ENCODE data around the gene FAM217A.

- TF ChIP-seq CTCF (IDR thresholded peaks at IDR 0.05) = no peak
- no peak for TF ChIP-seq POLR2A (IDR thresholded peaks at IDR 0.05)
Observed at GRCh38 chr6:4031442-4031841, 47.5 kb downstream of the FAM217A start.
